PC-9 (cell line): ENCODE data around the gene DOC2B. TPM values are rescaled to one million over a fixed set of nuclear protein-coding genes. Genes with fewer than 3 reads are reported as not detected.
"Not testable (repeated sequence)": the region's sequence is repeated elsewhere in the genome, so short reads cannot be mapped to it uniquely, and the experiment has no call there.

Experiments used
- BruUV-seq: library from RNA; stranded (reverse); fragments of 400-500 nt; replicated peaks from 2 replicates; lab custom pipeline; 2021; lab: Mats Ljungman, UMichigan
- CTCF ChIA-PET: fragments of 300-600 bp; sonication (Branson Sonifier 250); formaldehyde crosslinking; loops from one replicate; lab custom pipeline; 2022; ENCODE audit warnings: antibody characterized with exemption; lab: Charles Lee
- POLR2A ChIA-PET: fragments of 300-600 bp; sonication (Branson Sonifier 250); formaldehyde crosslinking; loops from one replicate; lab custom pipeline; 2022; ENCODE audit warnings: antibody characterized with exemption; ENCODE audit not compliant: unreplicated experiment; lab: Charles Lee
- DNase-seq, 2 experiments: peaks; one replicate each; pipeline versions ENCODE4 v3.0.0 to v3.0.0-alpha.2; 2015 to 2022; ENCODE audit warnings: mixed read lengths in 1 of 2
- H2AFZ ChIP-seq: fragments of 200-600 bp; sonication (generic); 2 replicates; pipeline ENCODE4 v1.8.1; 2017; ENCODE audit warnings: antibody characterized with exemption
- H3F3A ChIP-seq: fragments of 200-600 bp; sonication (generic); 2 replicates; pipeline ENCODE4 v1.8.1; 2017; ENCODE audit warnings: antibody characterized with exemption, mild to moderate bottlenecking, low read depth; ENCODE audit not compliant: insufficient read depth
- H3K27ac ChIP-seq: fragments of 200-600 bp; sonication (generic); 2 replicates; pipeline ENCODE4 v1.6.1; 2016; ENCODE audit warnings: mixed run types
- H3K27me3 ChIP-seq: fragments of 200-600 bp; sonication (generic); 2 replicates; pipeline ENCODE4 v1.6.1; 2016; ENCODE audit warnings: low read depth, mixed run types; ENCODE audit not compliant: insufficient read depth
- H3K36me3 ChIP-seq: fragments of 200-600 bp; sonication (generic); 2 replicates; pipeline ENCODE4 v1.6.1; 2016; ENCODE audit warnings: low read depth, mixed run types
- H3K4me1 ChIP-seq: fragments of 200-600 bp; sonication (generic); replicated peaks from 2 replicates; pipeline ENCODE4 v1.6.1; 2016; ENCODE audit warnings: mixed run types; ENCODE audit not compliant: insufficient read depth
- H3K4me2 ChIP-seq: fragments of 200-600 bp; sonication (generic); 2 replicates; pipeline ENCODE4 v1.6.1; 2017; ENCODE audit warnings: mixed run types
- H3K4me3 ChIP-seq: fragments of 200-600 bp; sonication (generic); 2 replicates; pipeline ENCODE4 v1.6.1; 2016; ENCODE audit warnings: mixed run types
- H3K79me2 ChIP-seq: fragments of 200-600 bp; sonication (generic); 2 replicates; pipeline ENCODE4 v1.6.1; 2017; ENCODE audit warnings: low read depth, mixed run types
- H3K9me2 ChIP-seq: fragments of 200-600 bp; sonication (generic); 2 replicates; pipeline ENCODE4 v1.8.1; 2017; ENCODE audit warnings: mild to moderate bottlenecking; ENCODE audit not compliant: insufficient read depth
- H3K9me3 ChIP-seq: fragments of 200-600 bp; sonication (generic); 2 replicates; pipeline ENCODE4 v1.8.1; 2016; ENCODE audit warnings: low read depth; ENCODE audit not compliant: insufficient read depth
- H4K20me1 ChIP-seq: fragments of 200-600 bp; sonication (generic); 2 replicates; pipeline ENCODE4 v1.8.1; 2017; ENCODE audit not compliant: insufficient read depth
- intact Hi-C: fragments of 100-400 bp; cut with micrococcal nuclease; formaldehyde crosslinking; loops from one replicate; pipeline ENCODE4 v1.10.0; 2022; ENCODE audit not compliant: unreplicated experiment
- total RNA-seq: library from RNA; stranded (reverse); gene quantifications from 2 replicates; pipeline ENCODE4 v1.2.3, GENCODE V29; 2021
- TF ChIP-seq, protein P1 (sequence below): fragments of 200-600 bp; sonication (generic); conservative IDR thresholded peaks from 2 replicates; pipeline ENCODE4 v1.6.1; 2017; ENCODE audit warnings: mixed run types, antibody characterized with exemption, mild to moderate bottlenecking, moderate library complexity

DOC2B gene
- total RNA-seq, 1 experiment from 2014 or later, result not detected

GRCh38 chr17:136531-136930 lies 44.9 kb downstream of the DOC2B start:
- H3K9me2 ChIP-seq, H3K4me2 ChIP-seq, H2AFZ ChIP-seq, H3K4me3 ChIP-seq, BruUV-seq, H3K36me3 ChIP-seq, H4K20me1 ChIP-seq, H3K9me3 ChIP-seq, POLR2A ChIA-PET, H3K27ac ChIP-seq, H3K27me3 ChIP-seq, H3K79me2 ChIP-seq, H3K4me1 ChIP-seq, H3F3A ChIP-seq, CTCF ChIA-PET, intact Hi-C loops: not testable (repeated sequence)
- DNase-seq, result peak in 1 of 2 experiments; percentile 70
- TF ChIP-seq, protein P1, sequence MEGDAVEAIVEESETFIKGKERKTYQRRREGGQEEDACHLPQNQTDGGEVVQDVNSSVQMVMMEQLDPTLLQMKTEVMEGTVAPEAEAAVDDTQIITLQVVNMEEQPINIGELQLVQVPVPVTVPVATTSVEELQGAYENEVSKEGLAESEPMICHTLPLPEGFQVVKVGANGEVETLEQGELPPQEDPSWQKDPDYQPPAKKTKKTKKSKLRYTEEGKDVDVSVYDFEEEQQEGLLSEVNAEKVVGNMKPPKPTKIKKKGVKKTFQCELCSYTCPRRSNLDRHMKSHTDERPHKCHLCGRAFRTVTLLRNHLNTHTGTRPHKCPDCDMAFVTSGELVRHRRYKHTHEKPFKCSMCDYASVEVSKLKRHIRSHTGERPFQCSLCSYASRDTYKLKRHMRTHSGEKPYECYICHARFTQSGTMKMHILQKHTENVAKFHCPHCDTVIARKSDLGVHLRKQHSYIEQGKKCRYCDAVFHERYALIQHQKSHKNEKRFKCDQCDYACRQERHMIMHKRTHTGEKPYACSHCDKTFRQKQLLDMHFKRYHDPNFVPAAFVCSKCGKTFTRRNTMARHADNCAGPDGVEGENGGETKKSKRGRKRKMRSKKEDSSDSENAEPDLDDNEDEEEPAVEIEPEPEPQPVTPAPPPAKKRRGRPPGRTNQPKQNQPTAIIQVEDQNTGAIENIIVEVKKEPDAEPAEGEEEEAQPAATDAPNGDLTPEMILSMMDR, result peak; percentile 54

GRCh38 chr17:135895-136294 lies 45.6 kb downstream of the DOC2B start:
- H3K27me3 ChIP-seq, H3K9me2 ChIP-seq, POLR2A ChIA-PET, H4K20me1 ChIP-seq, H3K27ac ChIP-seq, BruUV-seq, H3K36me3 ChIP-seq, CTCF ChIA-PET, H3K79me2 ChIP-seq, H3F3A ChIP-seq, H3K4me1 ChIP-seq, intact Hi-C loops, DNase-seq, H2AFZ ChIP-seq, H3K4me3 ChIP-seq, H3K9me3 ChIP-seq, H3K4me2 ChIP-seq: not testable (repeated sequence)

DNA sequence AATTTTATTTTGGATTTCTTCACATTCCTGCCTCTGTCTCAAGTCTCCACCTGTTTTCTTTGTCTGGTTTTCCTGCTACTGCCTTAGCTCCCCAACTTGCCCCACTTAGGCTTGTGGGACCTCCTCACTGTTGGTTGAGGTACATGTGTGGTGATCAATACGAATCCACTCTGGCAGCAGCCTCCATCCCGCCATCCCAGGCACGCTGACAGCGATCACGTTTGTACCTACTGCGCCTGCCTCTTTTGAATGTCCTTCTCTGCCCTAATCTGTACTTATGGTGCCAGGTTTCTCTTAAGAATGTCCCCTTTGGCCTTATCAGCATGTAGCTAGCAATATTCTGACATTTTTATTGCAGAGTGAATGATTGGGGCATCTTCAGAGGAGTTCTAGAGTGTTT lies 46.4 kb downstream of the DOC2B start:
- H3K4me3 ChIP-seq, intact Hi-C loops, H3K4me2 ChIP-seq, H3K79me2 ChIP-seq, H3K9me3 ChIP-seq, DNase-seq, H2AFZ ChIP-seq, BruUV-seq, H4K20me1 ChIP-seq, H3K27me3 ChIP-seq, CTCF ChIA-PET, H3K9me2 ChIP-seq, H3K4me1 ChIP-seq, H3K27ac ChIP-seq, H3F3A ChIP-seq, H3K36me3 ChIP-seq, POLR2A ChIA-PET: not testable (repeated sequence)

GRCh38 chr17:134332-134785 lies 47.1 kb downstream of the DOC2B start:
- H3K9me2 ChIP-seq, H4K20me1 ChIP-seq, H3K36me3 ChIP-seq, H3F3A ChIP-seq, H3K4me2 ChIP-seq, H3K79me2 ChIP-seq, DNase-seq, H2AFZ ChIP-seq, H3K4me1 ChIP-seq, H3K27me3 ChIP-seq, BruUV-seq, CTCF ChIA-PET, H3K9me3 ChIP-seq, H3K4me3 ChIP-seq, H3K27ac ChIP-seq, POLR2A ChIA-PET, intact Hi-C loops: not testable (repeated sequence)
- TF ChIP-seq, protein P1, result peak; percentile 30; the same call in 1 of the 2 replicates

- H3K27me3 ChIP-seq, intact Hi-C loops, POLR2A ChIA-PET, H2AFZ ChIP-seq, H3K4me3 ChIP-seq, DNase-seq, H3K36me3 ChIP-seq, H3K4me2 ChIP-seq, H3K27ac ChIP-seq, H3K9me3 ChIP-seq, H3K79me2 ChIP-seq, BruUV-seq, H3K4me1 ChIP-seq, H4K20me1 ChIP-seq, CTCF ChIA-PET, H3F3A ChIP-seq, H3K9me2 ChIP-seq: not testable (repeated sequence)
These were observed 47.5 kb downstream of the DOC2B start for GRCh38 chr17:133932-134331.
